Urothelium cell line (cell line): ENCODE results near the gene SPDEF.

Experiments
- DNase-seq: peaks from one replicate; pipeline ENCODE4 v3.0.0; 2011; ENCODE audit warnings: low spot score, mixed read lengths
- FAIRE-seq: peaks from 2 replicates; lab custom pipeline; 2011; peaks lifted over from hg19 to GRCh38; lab: Jason Lieb, UNC

Gene SPDEF

DNA sequence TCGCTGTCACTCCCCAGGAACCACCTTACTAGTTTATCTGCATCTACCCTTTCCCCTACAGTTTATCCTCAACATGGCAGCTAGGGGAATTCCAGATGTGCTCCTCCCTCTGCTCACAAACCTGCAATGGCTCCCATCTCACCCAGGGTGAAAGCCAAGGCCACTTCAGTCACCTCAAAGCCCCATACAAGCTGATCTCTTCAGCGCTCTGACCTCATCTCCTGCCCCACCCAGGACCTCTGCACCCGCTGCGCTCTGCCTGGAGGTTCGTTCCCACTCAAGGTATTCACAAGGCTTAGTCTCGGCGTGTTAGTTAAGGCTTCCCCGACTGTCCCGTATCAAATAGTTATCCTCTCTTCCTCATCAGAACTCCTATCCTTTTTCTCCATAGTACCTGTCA lies 28.6 kb upstream of the SPDEF start:
- FAIRE-seq, result no peak

GRCh38 chr6:34583861-34584604 lies 27.9 kb upstream of the SPDEF start:
- FAIRE-seq, result no peak
- no peak for DNase-seq

More for the DNA sequence above, 28.6 kb upstream of the SPDEF start:
- no peak for DNase-seq

DNA sequence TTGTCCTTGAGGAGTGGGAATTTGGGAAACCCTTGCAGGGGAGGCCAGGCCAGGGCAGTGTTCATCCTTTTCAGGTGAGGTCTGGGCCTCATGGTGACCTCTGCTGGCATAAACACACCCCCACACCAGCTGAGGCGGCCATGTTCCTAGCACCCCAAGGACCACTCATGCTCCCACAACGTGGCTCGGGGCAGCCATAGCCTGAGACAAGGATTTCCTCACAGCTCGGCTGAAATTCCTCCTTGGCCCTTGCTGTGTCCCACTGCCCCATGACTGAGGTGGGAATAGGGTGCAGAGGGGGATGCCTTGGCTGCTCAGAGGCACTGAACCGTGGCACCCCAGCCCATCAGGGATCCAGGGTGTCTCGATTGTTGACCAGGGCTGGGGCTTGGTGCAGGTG lies 27.3 kb upstream of the SPDEF start:
- no peak for FAIRE-seq
- no peak for DNase-seq

- DNase-seq, result no peak
- no peak for FAIRE-seq
Observed at GRCh38 chr6:34581561-34581920, 25.4 kb upstream of the SPDEF start.

GRCh38 chr6:34580707-34581560 lies 24.8 kb upstream of the SPDEF start:
- FAIRE-seq (no peak), DNase-seq (no peak)

- no peak for DNase-seq
- FAIRE-seq, result no peak
Observed at GRCh38 chr6:34578445-34579262, 22.5 kb upstream of the SPDEF start.

DNA sequence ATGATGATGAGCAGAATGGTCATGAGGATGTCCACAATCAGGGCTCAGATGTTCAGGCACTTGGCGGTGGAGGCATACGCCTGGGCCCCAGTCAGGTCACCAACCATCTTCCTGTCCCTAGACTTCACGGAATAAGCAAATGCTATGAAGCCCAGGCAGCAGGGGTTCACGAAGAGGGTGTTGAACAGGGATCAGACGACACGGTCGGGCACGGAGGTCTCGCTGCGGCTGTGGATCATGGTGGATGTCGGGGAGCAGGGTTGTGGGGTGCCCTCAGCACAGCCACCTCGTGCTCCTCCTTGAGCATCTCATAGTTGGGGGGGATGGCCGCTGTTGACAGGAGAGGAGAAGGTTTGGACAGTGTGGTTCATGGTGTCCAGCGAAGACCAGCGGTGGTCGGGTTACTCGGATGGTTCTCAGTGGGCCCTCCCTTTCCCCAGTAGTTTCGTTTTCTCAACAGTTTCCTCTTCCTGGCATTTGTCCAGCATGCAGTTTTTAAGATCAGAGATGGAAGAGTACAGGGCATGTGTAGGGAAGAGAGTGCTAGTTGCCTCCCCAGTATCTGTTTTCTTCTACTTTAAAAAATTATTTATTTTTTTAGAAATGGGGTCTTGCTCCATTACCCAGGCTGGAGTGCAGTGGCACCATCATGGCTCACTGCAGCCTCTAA lies 20.3 kb upstream of the SPDEF start:
- DNase-seq (no peak), FAIRE-seq (no peak)

DNA sequence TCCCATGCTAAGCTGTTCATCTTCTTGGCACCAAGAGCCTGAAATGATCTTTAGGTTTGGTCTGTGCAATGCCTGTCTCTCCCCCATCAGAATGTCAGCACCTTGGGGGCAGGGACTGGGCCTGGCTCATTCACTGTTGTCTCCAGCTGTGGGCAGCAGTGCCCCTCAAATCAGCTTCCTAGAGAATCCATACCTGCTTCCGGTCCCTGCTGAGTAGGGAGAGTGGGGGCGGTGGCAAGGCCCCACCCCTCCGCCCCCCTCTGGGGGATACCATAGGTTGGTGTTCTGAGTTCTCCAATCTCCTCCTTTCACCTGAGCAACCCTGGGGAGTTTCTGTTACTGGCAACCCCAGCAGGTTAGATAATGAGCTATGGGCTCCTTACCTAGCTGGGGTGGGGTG lies 19.2 kb upstream of the SPDEF start:
- DNase-seq (no peak), FAIRE-seq (no peak)

- no peak for DNase-seq
- no peak for FAIRE-seq
Observed at GRCh38 chr6:34574647-34575293, 18.6 kb upstream of the SPDEF start.

DNA sequence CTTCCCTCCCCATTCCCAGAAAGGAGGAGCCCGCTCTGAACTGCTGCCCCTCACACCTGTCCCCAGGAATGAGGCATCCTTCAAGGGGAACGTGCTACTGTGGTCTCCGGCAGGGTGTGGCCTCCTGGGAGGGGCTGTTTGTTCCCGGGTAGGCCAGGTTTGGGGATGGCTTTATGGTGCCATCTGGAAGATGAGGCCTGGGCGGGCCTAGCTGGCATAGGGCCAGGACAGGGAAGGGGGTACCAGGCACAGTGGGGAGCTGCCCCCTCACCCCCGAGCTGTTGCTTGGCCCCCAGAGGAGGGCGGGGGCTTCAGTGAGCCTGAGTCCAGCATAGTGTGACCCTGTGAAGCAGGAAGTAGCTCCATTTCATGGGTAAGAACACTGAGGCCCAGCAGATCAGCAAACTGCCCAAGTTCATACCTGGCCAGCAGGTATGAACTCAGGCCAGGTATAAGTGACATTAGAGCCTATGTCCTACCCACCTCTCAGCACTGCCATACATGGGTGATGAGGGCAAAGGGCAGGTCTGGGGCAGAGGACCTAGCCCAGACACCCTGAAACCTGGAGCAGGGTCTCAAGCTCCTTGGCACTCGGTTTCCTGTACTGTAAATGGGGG lies 17.5 kb upstream of the SPDEF start:
- no peak for DNase-seq
- no peak for FAIRE-seq

- no peak for DNase-seq
- no peak for FAIRE-seq
Observed at GRCh38 chr6:34572585-34572984, 16.5 kb upstream of the SPDEF start.

GRCh38 chr6:34572021-34572420 lies 15.9 kb upstream of the SPDEF start:
- no peak for DNase-seq
- FAIRE-seq, result no peak

GRCh38 chr6:34571388-34571787 lies 15.3 kb upstream of the SPDEF start:
- FAIRE-seq, result no peak
- no peak for DNase-seq

DNA sequence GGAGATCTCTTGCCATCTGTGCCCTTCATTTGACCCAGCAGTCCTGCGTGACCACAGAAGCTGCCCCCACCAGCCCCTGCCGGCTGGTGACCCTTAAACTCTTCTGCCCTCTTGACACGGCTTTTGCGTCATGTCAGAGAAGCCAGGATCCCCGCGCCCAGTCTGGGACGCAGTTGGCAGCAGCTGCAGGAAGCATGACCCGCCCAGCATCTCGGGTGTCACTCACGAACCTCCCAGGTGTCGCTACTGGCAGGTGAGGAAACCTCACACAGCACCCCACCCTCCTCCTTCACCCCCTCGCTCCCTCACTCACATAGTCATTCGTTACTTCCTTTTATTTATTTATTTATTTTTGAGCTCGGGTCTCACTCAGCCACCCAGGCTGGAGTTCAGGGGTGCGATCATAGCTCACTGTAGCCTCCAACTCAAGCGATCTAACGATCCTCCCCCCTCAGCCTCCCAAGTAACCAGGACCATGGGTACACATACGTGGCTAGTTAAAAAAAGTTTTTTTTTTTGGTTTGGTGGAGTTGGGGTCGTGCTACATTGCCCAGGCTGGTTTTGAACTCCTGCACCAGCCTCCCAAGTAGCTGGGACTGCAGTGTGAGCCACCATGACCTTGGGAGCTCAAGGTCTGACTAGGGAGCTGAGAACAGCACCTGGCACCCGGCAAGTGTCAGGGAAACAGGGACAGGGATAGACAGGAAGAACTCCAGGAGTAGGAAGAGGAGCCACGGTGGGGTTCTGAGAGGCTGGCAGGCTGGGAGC lies 14.1 kb upstream of the SPDEF start:
- FAIRE-seq (no peak), DNase-seq (no peak)

- DNase-seq, result no peak
- no peak for FAIRE-seq
Observed at GRCh38 chr6:34569361-34569973, 13.3 kb upstream of the SPDEF start.

DNA sequence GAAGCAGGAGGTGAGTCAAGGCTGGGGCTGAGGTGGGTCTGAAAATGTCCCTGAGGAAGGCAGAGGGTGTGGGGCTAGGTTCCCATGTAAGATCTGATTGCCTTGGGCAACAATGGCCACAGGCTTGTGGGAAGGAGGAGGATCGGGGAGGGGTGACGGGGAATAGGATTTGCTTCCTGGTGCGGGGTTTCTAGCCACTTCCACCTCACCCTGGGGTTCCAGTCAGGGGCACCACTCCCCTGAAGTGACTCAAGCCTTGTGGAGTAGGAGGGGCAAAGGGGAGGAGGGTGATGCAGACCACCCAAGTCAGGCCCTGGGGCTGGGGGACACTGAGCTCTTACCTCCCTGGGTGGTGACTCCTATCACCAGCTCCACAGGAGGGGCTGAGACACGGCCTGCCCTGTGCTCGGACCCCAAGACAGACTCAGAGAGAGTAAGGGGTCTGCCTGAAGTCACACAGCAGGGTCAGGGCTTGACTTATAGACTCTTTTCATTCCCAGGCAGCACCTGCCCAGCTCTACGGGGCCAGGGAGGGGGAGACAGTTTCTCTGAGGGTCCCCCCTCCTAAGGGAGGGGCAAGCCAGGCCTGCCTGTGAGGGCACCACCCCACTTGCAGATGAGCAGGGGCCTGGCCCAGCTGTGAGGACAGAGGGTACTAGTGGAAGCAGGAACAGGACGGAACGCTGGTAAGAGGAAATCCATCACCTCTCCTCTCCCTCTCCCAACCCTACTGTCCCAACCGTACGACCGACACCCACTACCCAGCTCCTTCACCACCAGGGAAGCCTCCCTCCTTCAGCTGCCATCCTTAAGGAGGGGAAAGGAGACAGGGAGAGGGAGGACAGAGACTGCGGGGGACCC lies 12.4 kb upstream of the SPDEF start:
- FAIRE-seq (no peak), DNase-seq (no peak)

DNA sequence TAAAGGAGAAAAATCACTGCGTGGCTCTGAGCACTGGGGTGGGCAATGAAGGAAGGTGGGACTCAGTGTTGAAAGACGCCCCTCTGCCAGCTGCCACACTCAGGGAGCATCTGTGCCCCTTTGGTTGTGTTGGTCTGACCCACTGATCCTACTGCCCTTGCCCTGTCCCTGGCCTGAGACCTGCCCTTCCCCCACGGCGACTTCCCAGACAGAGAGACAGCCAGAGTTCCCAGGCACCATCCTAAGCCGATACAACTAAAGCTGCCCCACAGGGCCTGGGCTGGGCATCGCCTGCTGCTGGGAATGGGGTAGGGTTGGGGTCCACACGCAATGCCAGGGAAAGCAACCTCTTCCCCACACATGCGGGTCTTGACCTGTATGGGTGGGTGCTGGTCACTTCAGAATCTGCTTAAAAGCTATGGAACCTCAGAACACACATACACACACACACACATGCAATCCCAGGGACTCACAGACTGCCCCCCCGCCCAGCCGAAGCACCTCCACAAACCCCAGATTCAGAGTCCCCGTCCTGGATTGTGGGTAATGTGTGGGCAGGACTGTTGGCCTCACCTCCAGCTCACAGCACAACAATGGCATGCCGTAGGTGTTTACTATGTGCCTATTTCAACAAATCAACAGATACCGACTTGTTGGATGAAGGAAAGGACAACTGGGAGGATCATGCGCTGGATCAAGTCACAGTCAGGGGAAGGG lies 10.9 kb upstream of the SPDEF start:
- FAIRE-seq, result no peak

More for the DNA sequence above, 10.9 kb upstream of the SPDEF start:
- no peak for DNase-seq
